GM20000 (cell line): Measurements from ENCODE around the gene GOT2.

Experiments used
- DNase-seq: peaks from one replicate; pipeline ENCODE4 v3.0.0; 2012; ENCODE audit warnings: low spot score
- TF ChIP-seq, protein P1 (sequence below): IDR thresholded peaks from 2 replicates; pipeline ENCODE4 v1.5.1; 2012; ENCODE audit warnings: mild to moderate bottlenecking, control low read depth; ENCODE audit errors: extremely low read depth, missing control alignments

Gene GOT2

GRCh38 chr16:58684354-58685083, 49.6 kb downstream of the GOT2 start, which contains the start of gene SLC38A7:
Gene SLC38A7, minus strand, starts transcription at chr16:58684770. Its CDS starts 4,644 bp downstream, at chr16:58680126.
- peak; percentile 89 for DNase-seq
- TF ChIP-seq, protein P1, sequence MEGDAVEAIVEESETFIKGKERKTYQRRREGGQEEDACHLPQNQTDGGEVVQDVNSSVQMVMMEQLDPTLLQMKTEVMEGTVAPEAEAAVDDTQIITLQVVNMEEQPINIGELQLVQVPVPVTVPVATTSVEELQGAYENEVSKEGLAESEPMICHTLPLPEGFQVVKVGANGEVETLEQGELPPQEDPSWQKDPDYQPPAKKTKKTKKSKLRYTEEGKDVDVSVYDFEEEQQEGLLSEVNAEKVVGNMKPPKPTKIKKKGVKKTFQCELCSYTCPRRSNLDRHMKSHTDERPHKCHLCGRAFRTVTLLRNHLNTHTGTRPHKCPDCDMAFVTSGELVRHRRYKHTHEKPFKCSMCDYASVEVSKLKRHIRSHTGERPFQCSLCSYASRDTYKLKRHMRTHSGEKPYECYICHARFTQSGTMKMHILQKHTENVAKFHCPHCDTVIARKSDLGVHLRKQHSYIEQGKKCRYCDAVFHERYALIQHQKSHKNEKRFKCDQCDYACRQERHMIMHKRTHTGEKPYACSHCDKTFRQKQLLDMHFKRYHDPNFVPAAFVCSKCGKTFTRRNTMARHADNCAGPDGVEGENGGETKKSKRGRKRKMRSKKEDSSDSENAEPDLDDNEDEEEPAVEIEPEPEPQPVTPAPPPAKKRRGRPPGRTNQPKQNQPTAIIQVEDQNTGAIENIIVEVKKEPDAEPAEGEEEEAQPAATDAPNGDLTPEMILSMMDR: no peak

- TF ChIP-seq, protein P1: no peak
- no peak for DNase-seq
Measured at GRCh38 chr16:58684001-58684353, 50.1 kb downstream of the GOT2 start.

DNA sequence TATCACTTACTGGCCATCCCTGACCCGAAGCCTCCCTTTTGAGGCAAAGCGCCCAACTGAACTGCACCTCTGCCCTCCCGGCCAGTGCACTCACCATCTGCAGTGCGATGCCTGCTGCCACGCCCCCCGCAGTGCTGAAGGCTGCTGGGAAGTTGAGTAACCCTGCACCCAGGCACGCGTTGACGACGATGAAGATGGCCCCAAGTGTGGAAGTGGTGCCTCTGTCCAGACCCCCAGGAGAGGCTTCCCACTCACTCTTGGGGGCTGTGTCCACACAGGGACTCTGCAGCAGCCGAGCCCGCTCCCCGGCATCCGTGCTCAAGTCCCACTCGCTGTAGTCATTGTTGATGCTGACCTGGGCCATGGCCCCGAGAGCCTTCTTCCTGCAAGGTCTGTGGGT, 54.4 kb downstream of the GOT2 start:
- no peak for DNase-seq
- TF ChIP-seq, protein P1: no peak

DNA sequence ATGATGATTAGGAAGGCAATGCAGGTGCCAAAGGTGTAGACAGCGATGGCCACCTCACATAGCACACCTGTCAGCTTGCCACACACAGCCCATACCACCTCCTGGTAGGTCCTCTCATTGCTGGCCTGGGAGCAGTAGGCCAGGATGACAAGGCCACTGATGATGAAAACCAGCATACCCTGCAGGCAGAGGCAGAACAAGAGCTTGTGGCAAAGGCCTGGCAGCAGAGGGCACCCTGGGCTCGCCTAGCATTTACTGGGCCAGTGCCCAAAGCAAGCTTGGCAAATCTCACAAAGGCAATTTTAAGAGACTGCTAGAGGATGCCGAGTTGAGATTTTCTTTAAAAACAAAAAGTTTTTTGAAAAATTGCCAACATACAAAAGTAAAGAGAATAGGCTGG, 55.4 kb downstream of the GOT2 start:
- no peak for DNase-seq
- TF ChIP-seq, protein P1: no peak

GRCh38 chr16:58678269-58678668, 55.8 kb downstream of the GOT2 start:
- no peak for DNase-seq
- TF ChIP-seq, protein P1: no peak

GRCh38 chr16:58670946-58671583, 63.1 kb downstream of the GOT2 start:
- TF ChIP-seq, protein P1: no peak
- no peak for DNase-seq

DNA sequence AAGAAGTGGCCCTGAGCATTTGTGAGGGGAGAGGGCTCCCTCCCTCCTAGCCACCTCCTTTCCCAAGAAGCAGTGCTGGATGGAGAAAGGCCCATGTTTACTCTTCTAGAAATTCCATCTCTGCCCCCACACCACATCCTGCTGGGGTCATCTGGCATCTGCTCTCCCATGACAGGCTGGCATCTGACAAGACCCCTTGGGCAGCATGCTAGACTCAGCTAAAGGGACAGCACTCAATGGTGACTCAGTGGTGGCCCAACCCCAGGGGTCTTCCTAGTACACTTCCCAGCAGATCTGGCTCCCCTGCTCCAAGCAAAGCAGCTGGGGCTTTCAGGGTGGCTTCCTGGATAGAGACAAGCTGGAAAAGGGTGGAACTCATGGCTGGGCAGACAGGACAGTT, 63.9 kb downstream of the GOT2 start:
- no peak for DNase-seq
- TF ChIP-seq, protein P1: no peak
